Measurements from ENCODE around the gene C19orf44.
A peak's percentile ranks its signal among the peaks of the same experiment; 100 is the strongest.

Gene C19orf44

DNA sequence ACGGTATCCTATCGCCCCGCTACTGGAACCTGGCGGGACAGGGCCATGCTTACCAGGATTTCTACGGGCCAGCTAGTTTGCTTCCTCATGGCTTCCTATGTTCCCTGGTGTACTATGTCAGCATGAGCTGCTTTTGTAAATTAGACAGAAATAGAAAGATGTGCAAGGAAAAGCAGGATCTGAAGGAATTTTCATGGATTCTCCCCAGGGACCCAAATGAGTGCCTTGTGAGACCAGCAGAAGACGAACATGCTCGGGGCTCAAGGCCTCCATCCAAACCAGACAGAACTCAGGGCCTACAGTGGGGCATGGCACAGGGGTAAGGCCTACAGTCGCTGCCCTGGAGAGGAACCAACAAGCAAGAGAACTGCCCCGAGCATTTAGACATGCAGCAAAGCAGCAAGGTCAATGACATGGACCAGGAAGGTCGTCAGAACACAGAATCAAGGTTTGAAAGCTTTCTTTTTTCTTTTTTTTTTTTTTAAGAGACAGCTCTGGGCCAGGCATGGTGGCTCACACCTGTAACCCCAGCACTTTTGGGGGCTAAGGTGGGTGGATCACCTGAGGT lies 41.8 kb upstream of the C19orf44 start:
- no peak for DNase-seq (ENCODE audit: low read depth)
- TF ChIP-seq MYC (IDR thresholded peaks at IDR 0.05; ENCODE audit: low read depth, low read length): no peak
- TF ChIP-seq, protein P1, sequence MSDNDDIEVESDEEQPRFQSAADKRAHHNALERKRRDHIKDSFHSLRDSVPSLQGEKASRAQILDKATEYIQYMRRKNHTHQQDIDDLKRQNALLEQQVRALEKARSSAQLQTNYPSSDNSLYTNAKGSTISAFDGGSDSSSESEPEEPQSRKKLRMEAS (IDR thresholded peaks at IDR 0.05; ENCODE audit: low read depth, low read length): no peak
- TF ChIP-seq CTCF (IDR thresholded peaks at IDR 0.05; ENCODE audit: low read depth, low read length): no peak
- no peak for TF ChIP-seq POLR2A (IDR thresholded peaks at IDR 0.05; ENCODE audit: extremely low read depth, insufficient read length)
- no peak overlapping the region for H3K4me3 ChIP-seq (ENCODE audit: low read depth, low read length)

GRCh38 chr19:16455489-16455888 lies 40.7 kb upstream of the C19orf44 start:
- no peak for DNase-seq (ENCODE audit: low read depth)
- H3K4me3 ChIP-seq (ENCODE audit: low read depth, low read length): no peak overlapping the region
- no peak for TF ChIP-seq MYC (IDR thresholded peaks at IDR 0.05; ENCODE audit: low read depth, low read length)
- TF ChIP-seq, protein P1 (IDR thresholded peaks at IDR 0.05; ENCODE audit: low read depth, low read length): no peak
- no peak for TF ChIP-seq CTCF (IDR thresholded peaks at IDR 0.05; ENCODE audit: low read depth, low read length)
- TF ChIP-seq POLR2A (IDR thresholded peaks at IDR 0.05; ENCODE audit: extremely low read depth, insufficient read length): no peak

DNA sequence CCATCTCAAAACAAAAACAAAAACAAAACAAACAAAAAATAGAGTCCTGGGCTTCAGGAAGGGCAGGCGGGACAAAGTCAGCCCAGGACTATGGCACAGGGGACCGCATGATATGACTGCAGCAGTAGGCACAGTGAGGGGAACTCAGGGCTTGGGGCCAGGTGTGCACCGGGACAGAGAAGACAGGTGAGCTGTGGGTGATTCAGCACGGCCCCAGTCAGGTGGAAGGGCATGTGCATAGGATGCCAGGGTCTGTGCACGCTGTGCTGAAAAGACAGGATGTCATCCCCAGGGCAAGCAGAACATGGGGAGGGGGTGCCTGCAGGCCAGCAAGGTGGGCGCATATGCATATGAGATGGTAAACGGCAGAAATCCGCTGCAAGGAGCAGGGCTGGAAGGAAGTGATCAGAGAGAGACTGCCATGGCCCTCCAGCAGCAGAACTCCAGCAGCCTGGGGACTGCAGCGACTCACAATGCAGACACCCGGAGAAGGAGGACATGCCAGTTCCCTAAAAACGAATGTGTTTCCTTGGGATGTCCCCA lies 39.5 kb upstream of the C19orf44 start:
- TF ChIP-seq CTCF (IDR thresholded peaks at IDR 0.05; ENCODE audit: low read depth, low read length) (no peak), POLR2A (IDR thresholded peaks at IDR 0.05; ENCODE audit: extremely low read depth, insufficient read length) (no peak), MYC (IDR thresholded peaks at IDR 0.05; ENCODE audit: low read depth, low read length) (no peak)
- TF ChIP-seq, protein P1 (IDR thresholded peaks at IDR 0.05; ENCODE audit: low read depth, low read length): no peak
- DNase-seq (ENCODE audit: low read depth): no peak
- no peak overlapping the region for H3K4me3 ChIP-seq (ENCODE audit: low read depth, low read length)

GRCh38 chr19:16457195-16457953 lies 38.8 kb upstream of the C19orf44 start:
- TF ChIP-seq CTCF (IDR thresholded peaks at IDR 0.05; ENCODE audit: low read depth, low read length) (no peak), MYC (IDR thresholded peaks at IDR 0.05; ENCODE audit: low read depth, low read length) (no peak), POLR2A (IDR thresholded peaks at IDR 0.05; ENCODE audit: extremely low read depth, insufficient read length) (no peak)
- TF ChIP-seq, protein P1 (IDR thresholded peaks at IDR 0.05; ENCODE audit: low read depth, low read length): no peak
- peak; percentile 37 for DNase-seq (ENCODE audit: low read depth)
- no peak overlapping the region for H3K4me3 ChIP-seq (ENCODE audit: low read depth, low read length)

GRCh38 chr19:16457954-16458331 lies 38.3 kb upstream of the C19orf44 start:
- no peak overlapping the region for H3K4me3 ChIP-seq (ENCODE audit: low read depth, low read length)
- DNase-seq (ENCODE audit: low read depth): no peak
- TF ChIP-seq CTCF (IDR thresholded peaks at IDR 0.05; ENCODE audit: low read depth, low read length) (no peak), POLR2A (IDR thresholded peaks at IDR 0.05; ENCODE audit: extremely low read depth, insufficient read length) (no peak)
- TF ChIP-seq, protein P1 (IDR thresholded peaks at IDR 0.05; ENCODE audit: low read depth, low read length): no peak
